SJCRH30 (cell line): ENCODE data around the gene MEIS1. TPM values are rescaled to one million over a fixed set of nuclear protein-coding genes. Genes with fewer than 3 reads are reported as not detected.
A peak's percentile ranks its signal among the peaks of the same experiment; 100 is the strongest.

Source experiments
- DNase-seq, 2 experiments: peaks; one replicate each; pipeline ENCODE4 v3.0.0-alpha.2; 2015 to 2020
- H3K27ac ChIP-seq: fragments of 250-450 bp; sonication (Bioruptor Pico); 2 replicates; pipeline ENCODE4 v1.5.1; 2020; ENCODE audit warnings: mild to moderate bottlenecking, moderate library complexity
- H3K27me3 ChIP-seq: fragments of 250-450 bp; sonication (Bioruptor Pico); 2 replicates; pipeline ENCODE4 v1.5.1; 2020; ENCODE audit warnings: mild to moderate bottlenecking, moderate library complexity
- H3K36me3 ChIP-seq: fragments of 250-450 bp; sonication (Bioruptor Pico); 2 replicates; pipeline ENCODE4 v1.5.1; 2020; ENCODE audit warnings: mild to moderate bottlenecking, moderate library complexity
- H3K4me1 ChIP-seq: fragments of 250-450 bp; sonication (Bioruptor Pico); 2 replicates; pipeline ENCODE4 v1.5.1; 2020; ENCODE audit warnings: mild to moderate bottlenecking, moderate library complexity
- H3K4me3 ChIP-seq: fragments of 250-450 bp; sonication (Bioruptor Pico); 2 replicates; pipeline ENCODE4 v1.5.1; 2020; ENCODE audit warnings: mild to moderate bottlenecking, moderate library complexity
- H3K9me3 ChIP-seq: fragments of 250-450 bp; sonication (Bioruptor Pico); replicated peaks from 2 replicates; pipeline ENCODE4 v1.5.1; 2020; ENCODE audit warnings: mild to moderate bottlenecking, moderate library complexity
- total RNA-seq: library from RNA; depleted of rRNA; stranded (reverse); fragments of >200 nt; shearing (Covaris generic); gene quantifications from 2 replicates; pipeline ENCODE4 v1.2.3, GENCODE V29; 2014

Gene MEIS1
- total RNA-seq, 1 experiment from 2014 or later, result 14.7 TPM

DNA sequence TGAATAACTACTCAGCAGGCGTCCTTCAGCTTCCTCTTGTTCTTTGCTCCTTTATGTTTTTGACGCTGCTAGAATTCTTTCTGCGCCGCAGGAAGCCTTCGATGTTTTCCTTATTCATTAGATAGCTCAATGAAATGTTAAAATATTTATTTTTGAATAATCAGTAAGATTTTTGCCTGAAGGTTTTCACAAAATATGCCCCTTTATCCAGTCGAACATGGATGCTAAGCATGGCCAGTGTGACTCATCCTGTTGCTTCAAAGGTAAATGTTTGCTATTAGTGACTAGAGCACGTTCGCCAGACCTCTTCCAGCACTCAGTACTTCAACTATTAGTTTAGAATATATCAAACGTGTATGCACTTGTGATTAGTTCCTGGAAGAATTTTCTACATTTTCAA, 7.6 kb upstream of the MEIS1 start:
- Histone ChIP-seq H3K27me3 (no peaks in the 10 kb centered on the region), H3K9me3 (no peaks in the 10 kb centered on the region), H3K36me3 (no peaks in the 10 kb centered on the region), H3K27ac (no peak overlapping the region), H3K4me3 (no peak overlapping the region), H3K4me1 (no peaks in the 10 kb centered on the region)
- no peak for DNase-seq

DNA sequence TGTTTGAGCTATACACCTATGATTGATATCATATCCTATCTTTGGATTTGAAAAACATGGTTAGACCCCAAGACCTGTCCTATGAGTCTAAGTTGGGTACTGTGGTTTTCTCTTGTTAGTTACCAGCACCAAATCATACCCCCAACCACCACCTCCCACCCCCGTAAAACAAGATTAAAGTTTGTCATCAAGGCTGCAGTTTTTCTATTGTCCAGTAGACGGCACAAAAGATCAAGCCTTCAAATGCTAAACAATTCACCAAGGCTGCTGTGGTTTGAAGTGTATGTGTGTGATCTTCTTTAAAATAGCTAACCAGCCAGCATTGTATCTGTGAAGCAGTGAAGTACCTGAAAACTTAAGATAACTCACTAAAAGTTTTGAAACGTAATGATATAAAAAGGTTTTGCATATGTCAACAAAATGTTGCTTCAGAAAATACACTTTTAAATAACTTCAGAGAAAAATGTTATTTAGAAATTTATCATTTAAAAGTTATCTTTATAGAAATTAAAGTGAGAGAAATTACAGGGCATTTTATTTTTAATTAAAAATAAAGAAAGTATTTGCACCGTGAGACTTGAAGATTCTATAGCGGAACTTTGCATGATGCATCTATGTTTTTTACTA, 5.8 kb upstream of the MEIS1 start:
- H3K27ac ChIP-seq, result no peak overlapping the region
- H3K4me1 ChIP-seq, result no peaks in the 10 kb centered on the region
- peak; percentile 28 to 80 for DNase-seq

DNA sequence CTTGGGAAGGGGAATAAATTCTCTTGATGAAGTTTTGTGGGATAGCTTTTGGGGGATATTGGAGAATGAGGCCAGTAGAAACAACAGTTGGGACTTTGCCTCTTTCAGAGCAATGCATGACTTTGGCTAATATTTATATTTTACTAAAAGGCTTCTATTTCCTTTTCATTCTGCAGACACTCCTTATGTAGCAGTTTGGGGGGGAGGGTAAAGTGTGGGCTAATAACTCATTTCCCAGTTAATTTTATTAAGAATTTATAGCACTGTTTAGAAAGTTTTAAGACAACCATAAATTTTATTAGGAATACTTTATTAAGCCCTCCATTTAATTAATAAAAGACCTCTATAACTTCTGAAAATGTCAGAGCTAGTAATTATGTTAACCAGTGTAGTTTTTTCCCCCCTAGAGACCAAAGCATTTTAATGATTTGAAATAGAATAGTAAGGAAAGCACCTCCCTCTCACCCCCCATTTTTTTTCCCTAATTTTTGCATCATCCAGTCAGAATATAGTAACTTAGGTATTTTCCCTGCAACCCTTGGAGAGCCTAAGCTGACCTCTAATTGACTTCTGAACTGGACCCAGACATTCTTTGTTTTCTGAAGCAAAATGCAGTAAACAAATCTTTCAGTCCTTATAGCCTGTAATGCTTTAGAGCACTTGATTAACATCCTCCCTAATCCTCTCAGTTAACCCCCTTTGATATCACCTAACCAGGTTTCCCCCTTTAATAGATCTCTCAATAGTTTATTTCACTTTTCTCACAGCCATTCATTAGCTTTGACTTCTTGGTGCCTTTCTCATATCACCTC, 5.0 kb upstream of the MEIS1 start:
- Histone ChIP-seq H3K4me1 (no peaks in the 10 kb centered on the region), H3K4me3 (no peak overlapping the region), H3K9me3 (no peaks in the 10 kb centered on the region), H3K27me3 (no peaks in the 10 kb centered on the region), H3K27ac (no peak overlapping the region), H3K36me3 (no peaks in the 10 kb centered on the region)
- DNase-seq, result no peak

More for the DNA sequence above, 5.8 kb upstream of the MEIS1 start:
- H3K4me3 ChIP-seq, result no peak overlapping the region
- no peaks in the 10 kb centered on the region for H3K9me3 ChIP-seq
- no peaks in the 10 kb centered on the region for H3K27me3 ChIP-seq
- H3K36me3 ChIP-seq, result no peaks in the 10 kb centered on the region

DNA sequence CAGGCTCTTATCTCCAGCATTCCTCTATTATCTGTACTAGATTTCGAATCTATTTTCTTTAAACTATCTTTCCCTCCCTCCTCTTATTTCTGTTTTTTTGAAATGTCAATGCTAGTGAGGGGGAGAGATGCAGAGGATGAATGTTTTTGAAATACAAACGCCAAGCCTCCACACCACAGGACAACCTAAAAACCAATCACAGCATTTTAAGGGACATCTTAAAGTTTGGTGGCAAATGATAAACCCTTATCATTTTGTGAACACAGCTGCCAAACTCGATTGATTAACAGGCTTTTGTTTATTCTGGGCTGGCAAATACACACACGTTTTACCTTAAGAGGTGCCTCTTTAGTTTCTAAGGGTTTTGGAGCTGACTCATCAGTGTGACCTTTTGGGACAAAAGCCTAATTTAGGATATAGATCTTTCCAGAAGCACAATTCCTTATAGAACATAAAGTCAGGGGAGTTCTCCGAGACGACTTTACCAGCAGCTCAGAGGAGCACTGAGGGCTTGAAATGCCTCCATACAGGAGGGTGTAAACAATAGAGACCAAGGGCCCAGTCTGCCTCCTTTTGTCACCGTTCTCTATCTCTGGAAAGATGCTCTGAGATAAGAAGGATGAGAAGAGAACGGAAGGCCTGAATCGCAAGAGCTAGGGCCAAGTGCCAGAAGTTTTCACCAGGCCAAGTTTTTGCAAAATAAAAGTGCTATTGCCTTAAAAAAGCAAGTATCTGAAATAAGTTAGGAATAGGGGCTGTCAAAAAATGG, 4.2 kb upstream of the MEIS1 start:
- H3K36me3 ChIP-seq, result no peaks in the 10 kb centered on the region
- no peaks in the 10 kb centered on the region for H3K27me3 ChIP-seq
- no peak overlapping the region for H3K27ac ChIP-seq
- DNase-seq, result no peak
- H3K4me3 ChIP-seq, result no peak overlapping the region
- no peaks in the 10 kb centered on the region for H3K9me3 ChIP-seq
- no peaks in the 10 kb centered on the region for H3K4me1 ChIP-seq

DNA sequence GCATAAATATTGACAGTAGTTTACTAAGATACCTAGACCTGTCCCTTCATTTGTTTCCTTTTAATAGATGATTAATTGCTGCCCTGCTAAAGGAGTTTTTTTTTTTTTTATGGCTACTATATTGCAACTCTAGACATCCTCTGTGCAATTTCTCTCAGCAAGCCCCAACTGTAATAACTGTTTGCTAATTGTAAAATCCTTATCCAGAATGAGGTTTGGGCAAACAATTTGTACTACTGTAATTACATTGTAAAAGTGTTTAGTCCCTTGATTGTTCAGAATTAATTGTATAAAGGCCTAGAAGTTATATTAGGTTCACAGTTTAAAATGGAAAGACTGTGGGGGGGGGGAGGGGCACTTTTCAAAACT, 3.7 kb upstream of the MEIS1 start:
- H3K27ac ChIP-seq, result no peak overlapping the region

DNA sequence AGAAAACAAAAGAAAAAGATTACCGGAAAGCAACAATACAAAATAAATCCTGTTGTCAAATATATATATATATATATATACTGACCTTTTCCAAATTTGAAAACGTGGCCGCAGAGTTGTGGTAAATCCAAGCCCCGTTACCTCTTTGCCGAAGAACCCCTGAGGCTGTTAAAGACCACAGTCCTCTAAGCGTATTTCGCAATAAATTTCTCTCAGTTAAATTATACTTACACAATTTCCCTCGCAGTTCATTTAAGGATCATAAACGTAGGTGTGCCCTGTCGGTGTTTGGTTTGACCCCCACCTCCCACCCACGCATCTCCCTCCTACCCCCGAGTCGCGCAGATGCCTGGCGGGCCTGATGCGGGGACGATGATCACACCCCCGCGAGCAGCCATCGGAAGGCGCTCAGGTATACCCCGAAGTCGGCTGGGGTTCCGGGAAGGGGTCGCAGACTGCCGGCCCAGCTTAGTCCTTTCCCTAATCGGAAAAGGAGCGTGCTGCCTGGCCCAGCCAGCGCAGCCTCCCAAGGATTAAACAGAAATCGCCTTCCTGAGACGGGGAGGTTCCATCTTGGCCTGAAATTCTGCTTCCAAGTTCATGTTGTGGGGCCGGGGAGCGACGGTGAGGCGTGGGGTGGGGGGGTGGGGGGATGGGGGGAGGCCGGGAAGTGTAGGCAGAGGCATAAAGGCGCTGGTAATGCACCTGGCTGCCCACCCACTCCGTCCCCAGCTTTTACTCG, 2.9 kb upstream of the MEIS1 start:
- no peaks in the 10 kb centered on the region for H3K4me1 ChIP-seq
- H3K4me3 ChIP-seq, result no peak overlapping the region
- no peak overlapping the region for H3K27ac ChIP-seq
- H3K9me3 ChIP-seq, result no peaks in the 10 kb centered on the region
- no peaks in the 10 kb centered on the region for H3K36me3 ChIP-seq
- no peak for DNase-seq
- H3K27me3 ChIP-seq, result no peaks in the 10 kb centered on the region

More for the DNA sequence above, 3.7 kb upstream of the MEIS1 start:
- no peaks in the 10 kb centered on the region for H3K4me1 ChIP-seq
- DNase-seq, result no peak
- no peaks in the 10 kb centered on the region for H3K9me3 ChIP-seq
- H3K4me3 ChIP-seq, result no peak overlapping the region
- no peaks in the 10 kb centered on the region for H3K27me3 ChIP-seq
- no peaks in the 10 kb centered on the region for H3K36me3 ChIP-seq

DNA sequence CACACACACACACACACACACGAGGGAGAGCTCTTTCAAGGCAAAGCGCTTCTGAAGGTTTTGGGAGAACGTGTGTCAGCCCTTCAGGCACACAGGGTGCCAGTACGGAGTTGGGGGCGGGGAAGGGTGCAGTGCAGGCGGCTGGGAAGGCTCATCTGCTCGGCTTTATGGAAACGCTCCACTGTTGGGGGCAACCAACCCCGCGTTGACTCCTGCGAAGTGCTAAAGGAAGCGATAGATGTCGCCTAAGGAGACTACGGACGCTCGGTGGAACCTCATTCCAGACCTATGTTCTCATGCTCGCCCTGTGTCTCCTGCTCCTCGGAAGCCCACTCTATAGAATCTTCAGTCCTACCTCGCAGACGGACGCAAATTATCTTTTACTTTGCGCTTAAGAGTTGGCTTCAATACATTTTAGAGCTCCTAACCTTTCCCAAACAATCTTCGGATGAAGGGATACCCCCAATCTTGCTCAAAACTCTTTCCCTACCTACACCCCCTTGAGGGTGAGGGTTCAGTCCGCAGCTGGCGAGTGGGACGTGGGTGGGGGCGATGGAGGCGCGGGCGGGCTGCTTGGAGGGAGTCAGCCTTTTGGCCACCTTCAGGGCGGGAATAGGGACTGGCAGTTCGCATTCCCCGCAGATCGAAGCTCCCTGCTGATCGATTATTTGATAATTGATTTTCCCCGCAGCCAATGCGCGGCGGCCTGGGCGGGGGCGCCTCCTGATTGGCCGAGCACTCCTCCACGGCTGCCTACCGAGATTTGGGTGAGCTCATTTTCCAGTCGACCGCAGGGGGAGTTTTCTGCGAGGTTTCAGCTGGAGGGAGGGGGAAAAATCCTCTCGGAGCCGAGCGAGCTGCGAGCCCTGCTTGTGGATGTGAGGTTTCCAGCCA, 1.9 kb upstream of the MEIS1 start:
- Histone ChIP-seq H3K9me3 (no peaks in the 10 kb centered on the region), H3K36me3 (no peaks in the 10 kb centered on the region), H3K27me3 (no peaks in the 10 kb centered on the region), H3K27ac (peak overlapping the region; percentile 65), H3K4me1 (no peaks in the 10 kb centered on the region), H3K4me3 (peak overlapping the region; percentile 74)
- DNase-seq, result peak; percentile 95 to 97

DNA sequence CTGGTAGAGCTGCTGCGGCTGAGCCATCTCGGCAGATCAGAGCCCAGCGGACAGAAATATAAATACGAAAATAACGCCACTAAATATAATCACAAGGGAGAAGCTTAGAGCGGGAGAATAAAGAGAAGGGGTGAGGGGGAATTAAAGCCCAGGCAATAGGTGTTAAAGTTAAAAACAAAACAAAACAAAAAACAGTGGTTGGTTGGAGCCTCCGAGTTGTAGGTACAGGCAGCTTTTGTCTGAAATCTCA, 1.3 kb upstream of the MEIS1 start:
- H3K27ac ChIP-seq, result peak overlapping the region; percentile 65
- H3K36me3 ChIP-seq, result no peaks in the 10 kb centered on the region
- DNase-seq, result no peak
- H3K4me3 ChIP-seq, result peak overlapping the region; percentile 74
- H3K4me1 ChIP-seq, result no peaks in the 10 kb centered on the region
- H3K27me3 ChIP-seq, result no peaks in the 10 kb centered on the region
- no peaks in the 10 kb centered on the region for H3K9me3 ChIP-seq

DNA sequence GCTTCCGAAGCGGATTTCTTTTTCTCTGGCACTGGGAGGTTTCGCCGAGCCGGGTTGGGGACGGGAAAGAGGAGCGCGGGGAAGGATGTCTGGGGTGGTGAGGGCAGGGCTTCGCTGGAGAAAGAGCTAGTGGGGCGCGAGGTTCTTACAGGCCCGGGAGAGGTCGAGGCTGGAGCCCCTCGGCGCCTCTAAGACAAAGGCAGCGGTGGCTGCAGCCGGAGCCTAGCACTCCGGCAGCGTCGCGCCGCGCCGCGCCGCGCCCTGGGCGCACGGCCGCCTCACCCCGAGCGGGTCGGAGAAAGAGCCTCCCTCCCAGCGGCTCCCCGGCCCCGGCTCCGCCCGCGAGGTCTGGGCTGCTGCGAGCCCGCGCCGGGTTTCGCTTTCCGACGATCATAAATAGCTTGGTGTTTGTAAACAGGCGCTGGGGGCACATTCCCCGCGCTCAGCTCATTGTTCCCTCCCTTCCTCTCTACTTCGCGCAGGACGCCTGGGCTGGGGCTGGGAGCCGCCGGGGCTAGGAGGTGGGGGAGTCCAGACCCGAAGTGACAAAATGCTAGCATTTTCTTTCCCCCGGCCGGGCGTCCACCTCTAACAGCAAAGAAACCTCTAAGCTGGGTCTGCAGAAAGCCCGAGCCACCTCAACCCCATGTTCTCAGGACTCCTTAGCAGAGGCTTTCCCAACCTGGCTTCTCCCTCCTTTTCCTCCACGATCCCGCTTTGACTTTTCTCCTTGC, 813 bp upstream of the MEIS1 start:
- H3K27me3 ChIP-seq, result no peaks in the 10 kb centered on the region
- peak; percentile 66 to 73 for DNase-seq
- H3K4me3 ChIP-seq, result peak overlapping the region; percentile 74
- H3K27ac ChIP-seq, result peak overlapping the region; percentile 65
- H3K36me3 ChIP-seq, result no peaks in the 10 kb centered on the region
- no peaks in the 10 kb centered on the region for H3K9me3 ChIP-seq
- H3K4me1 ChIP-seq, result no peaks in the 10 kb centered on the region

DNA sequence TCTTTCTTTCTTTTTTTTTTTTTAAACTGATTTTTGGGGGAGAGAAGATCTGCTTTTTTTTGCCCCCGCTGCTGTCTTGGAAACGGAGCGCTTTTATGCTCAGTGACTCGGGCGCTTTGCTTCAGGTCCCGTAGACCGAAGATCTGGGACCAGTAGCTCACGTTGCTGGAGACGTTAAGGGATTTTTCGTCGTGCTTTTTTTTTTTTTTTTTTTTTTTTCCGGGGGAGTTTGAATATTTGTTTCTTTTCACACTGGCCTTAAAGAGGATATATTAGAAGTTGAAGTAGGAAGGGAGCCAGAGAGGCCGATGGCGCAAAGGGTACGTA, 587 bp downstream of the MEIS1 start:
- H3K27ac ChIP-seq, result no peak overlapping the region; the same call in 1 of the 2 replicates
- no peaks in the 10 kb centered on the region for H3K27me3 ChIP-seq
- peak in 1 of 2 experiments; percentile 52 for DNase-seq
- no peaks in the 10 kb centered on the region for H3K36me3 ChIP-seq
- peak overlapping the region; percentile 74 for H3K4me3 ChIP-seq
- H3K9me3 ChIP-seq, result no peaks in the 10 kb centered on the region
- H3K4me1 ChIP-seq, result no peaks in the 10 kb centered on the region

DNA sequence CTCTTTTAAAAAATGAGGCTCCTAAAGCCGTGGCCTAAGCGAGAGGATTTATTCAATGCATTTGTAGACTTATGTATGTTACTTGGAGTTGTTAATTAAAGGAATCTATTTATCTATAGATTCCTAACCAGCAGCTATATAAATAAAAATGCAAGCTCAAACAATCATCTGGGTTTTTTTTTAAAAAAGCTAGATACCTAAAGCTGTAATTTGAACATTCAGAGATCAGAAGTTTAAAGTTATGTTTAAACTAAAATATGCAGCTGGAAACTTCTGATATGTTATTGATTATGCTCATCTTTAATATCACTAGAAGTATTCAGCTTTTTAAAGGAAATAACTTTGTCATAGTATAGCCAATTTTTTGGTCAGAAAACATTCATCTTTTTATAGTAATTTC, 1.0 kb downstream of the MEIS1 start:
- no peak overlapping the region; the same call in 1 of the 2 replicates for H3K27ac ChIP-seq
- peak overlapping the region; percentile 74 for H3K4me3 ChIP-seq
- no peaks in the 10 kb centered on the region for H3K4me1 ChIP-seq
- H3K9me3 ChIP-seq, result no peaks in the 10 kb centered on the region
- no peak for DNase-seq
- H3K36me3 ChIP-seq, result no peaks in the 10 kb centered on the region
- no peaks in the 10 kb centered on the region for H3K27me3 ChIP-seq

DNA sequence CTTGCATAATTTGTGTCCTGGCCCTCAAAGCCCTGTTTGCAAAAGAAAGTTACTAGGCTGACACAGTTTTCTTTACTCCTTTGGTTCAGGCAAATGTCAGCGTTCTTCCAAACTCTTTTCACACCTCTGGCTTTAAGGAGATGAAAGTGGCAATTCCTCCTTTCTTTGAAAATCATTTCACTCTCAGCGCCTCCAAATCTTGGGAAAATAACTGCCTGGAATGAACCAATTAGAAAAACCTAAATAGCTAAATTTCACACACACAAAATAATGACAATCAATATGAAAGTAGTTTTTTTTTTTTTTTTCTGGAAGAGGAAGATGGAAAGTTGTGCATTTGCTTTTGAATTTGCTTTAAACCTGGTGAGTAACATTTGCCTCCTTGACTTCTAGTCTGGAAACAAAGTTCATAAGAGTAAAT, 1.7 kb downstream of the MEIS1 start:
- peak in 1 of 2 experiments; percentile 6 for DNase-seq
- no peaks in the 10 kb centered on the region for H3K4me1 ChIP-seq
- H3K27me3 ChIP-seq, result no peaks in the 10 kb centered on the region
- peak overlapping the region; percentile 74 for H3K4me3 ChIP-seq
- no peak overlapping the region for H3K27ac ChIP-seq
- H3K36me3 ChIP-seq, result no peaks in the 10 kb centered on the region
- no peaks in the 10 kb centered on the region for H3K9me3 ChIP-seq

DNA sequence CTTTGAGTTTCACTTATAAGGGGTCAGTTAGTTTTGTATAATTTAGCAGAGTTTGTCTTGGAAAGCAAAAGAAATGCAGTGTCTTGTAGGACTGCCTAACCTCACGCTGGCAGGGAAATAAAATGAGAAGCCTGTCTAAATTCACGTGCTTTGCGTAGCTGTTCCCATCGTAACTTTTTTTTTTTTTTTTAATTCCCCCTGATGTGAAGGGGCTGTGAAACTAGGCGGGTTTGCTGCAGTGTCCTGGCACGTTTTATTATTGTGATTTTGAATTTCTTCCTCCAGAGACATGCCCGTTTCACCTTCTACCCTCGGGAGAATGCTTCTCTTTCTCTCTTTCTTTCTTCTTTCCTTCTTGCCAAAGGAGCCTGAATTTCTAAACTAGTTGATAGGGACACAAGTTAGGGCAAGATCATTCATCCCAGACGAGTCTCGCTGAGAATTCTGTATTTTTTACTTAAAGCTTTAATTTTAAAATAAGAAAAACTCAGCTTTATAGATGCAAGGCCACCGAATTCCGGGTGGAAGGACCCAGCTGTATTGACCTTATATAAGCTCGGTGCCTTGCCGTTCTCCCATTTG, 2.3 kb downstream of the MEIS1 start:
- no peak for DNase-seq
- no peak overlapping the region for H3K27ac ChIP-seq

More for the DNA sequence above, 2.3 kb downstream of the MEIS1 start:
- H3K27me3 ChIP-seq, result no peaks in the 10 kb centered on the region
- no peak overlapping the region; the same call in 1 of the 2 replicates for H3K4me3 ChIP-seq
- H3K36me3 ChIP-seq, result no peaks in the 10 kb centered on the region
- no peaks in the 10 kb centered on the region for H3K4me1 ChIP-seq
- H3K9me3 ChIP-seq, result no peaks in the 10 kb centered on the region
